Cardiac muscle cell (in vitro differentiated cells and primary cell): ENCODE results near the gene SOX14. TPM values are rescaled to one million over a fixed set of nuclear protein-coding genes. Genes with fewer than 3 reads are reported as not detected.
A peak's percentile ranks its signal among the peaks of the same experiment; 100 is the strongest.

Source experiments
- DNase-seq, 2 donors: peaks; one replicate each; pipeline versions ENCODE4 v3.0.0 to v3.0.0-alpha.2; 2010 to 2017; ENCODE audit warnings: low read depth in 1 of 2, low spot score in 1 of 2
- H3K27ac ChIP-seq: fragments of 200-600 bp; sonication (generic); 2 replicates; pipeline ENCODE4 v1.5.1; 2016
- H3K27me3 ChIP-seq: fragments of 200-600 bp; sonication (generic); 2 replicates; pipeline ENCODE4 v1.6.0; 2016; ENCODE audit warnings: control low read depth
- H3K36me3 ChIP-seq: fragments of 200-600 bp; sonication (generic); 2 replicates; pipeline ENCODE4 v1.5.1; 2016; ENCODE audit warnings: control low read depth
- H3K4me1 ChIP-seq: fragments of 200-600 bp; sonication (generic); 2 replicates; pipeline ENCODE4 v1.8.1; 2017; ENCODE audit warnings: low read depth, mild to moderate bottlenecking, mixed run types
- H3K4me3 ChIP-seq: fragments of 200-600 bp; sonication (generic); 2 replicates; pipeline ENCODE4 v1.5.1; 2016; ENCODE audit warnings: mild to moderate bottlenecking
- H3K9me3 ChIP-seq: fragments of 200-600 bp; sonication (generic); 2 replicates; pipeline ENCODE4 v1.5.1; 2017; ENCODE audit warnings: low read depth, mild to moderate bottlenecking, control low read depth
- polyA plus RNA-seq: library from polyadenylated mRNA; unstranded; fragments of >200 nt; fragmentation: Nextera tagmentation; extraction: Ambion mirVana; gene quantifications from 2 replicates; pipeline ENCODE4 v1.2.1, GENCODE V29; 2016
- total RNA-seq: library from RNA; depleted of rRNA; stranded (reverse); fragments of >200 nt; gene quantifications from 2 replicates; pipeline ENCODE4 v1.2.3, GENCODE V29; 2016
- TF ChIP-seq, protein P1 (sequence below): IDR thresholded peaks from 2 replicates; pipeline ENCODE4 v1.5.1; 2012; ENCODE audit warnings: low read depth, mild to moderate bottlenecking, low read length

The SOX14 gene
- total and polyA plus RNA-seq, 2 experiments from 2014 or later = not detected

GRCh38 chr3:137762674-137763593 lies 1.2 kb upstream of the SOX14 start:
- no peak overlapping the region for H3K27ac ChIP-seq
- TF ChIP-seq, protein P1, sequence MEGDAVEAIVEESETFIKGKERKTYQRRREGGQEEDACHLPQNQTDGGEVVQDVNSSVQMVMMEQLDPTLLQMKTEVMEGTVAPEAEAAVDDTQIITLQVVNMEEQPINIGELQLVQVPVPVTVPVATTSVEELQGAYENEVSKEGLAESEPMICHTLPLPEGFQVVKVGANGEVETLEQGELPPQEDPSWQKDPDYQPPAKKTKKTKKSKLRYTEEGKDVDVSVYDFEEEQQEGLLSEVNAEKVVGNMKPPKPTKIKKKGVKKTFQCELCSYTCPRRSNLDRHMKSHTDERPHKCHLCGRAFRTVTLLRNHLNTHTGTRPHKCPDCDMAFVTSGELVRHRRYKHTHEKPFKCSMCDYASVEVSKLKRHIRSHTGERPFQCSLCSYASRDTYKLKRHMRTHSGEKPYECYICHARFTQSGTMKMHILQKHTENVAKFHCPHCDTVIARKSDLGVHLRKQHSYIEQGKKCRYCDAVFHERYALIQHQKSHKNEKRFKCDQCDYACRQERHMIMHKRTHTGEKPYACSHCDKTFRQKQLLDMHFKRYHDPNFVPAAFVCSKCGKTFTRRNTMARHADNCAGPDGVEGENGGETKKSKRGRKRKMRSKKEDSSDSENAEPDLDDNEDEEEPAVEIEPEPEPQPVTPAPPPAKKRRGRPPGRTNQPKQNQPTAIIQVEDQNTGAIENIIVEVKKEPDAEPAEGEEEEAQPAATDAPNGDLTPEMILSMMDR = no peak
- peaks cover 98% of the 10 kb centered on the region for H3K27me3 ChIP-seq
- H3K4me1 ChIP-seq = peaks cover 5% of the 10 kb centered on the region
- no peak for DNase-seq
- no peaks in the 10 kb centered on the region for H3K9me3 ChIP-seq
- H3K36me3 ChIP-seq = no peaks in the 10 kb centered on the region
- no peak overlapping the region for H3K4me3 ChIP-seq

DNA sequence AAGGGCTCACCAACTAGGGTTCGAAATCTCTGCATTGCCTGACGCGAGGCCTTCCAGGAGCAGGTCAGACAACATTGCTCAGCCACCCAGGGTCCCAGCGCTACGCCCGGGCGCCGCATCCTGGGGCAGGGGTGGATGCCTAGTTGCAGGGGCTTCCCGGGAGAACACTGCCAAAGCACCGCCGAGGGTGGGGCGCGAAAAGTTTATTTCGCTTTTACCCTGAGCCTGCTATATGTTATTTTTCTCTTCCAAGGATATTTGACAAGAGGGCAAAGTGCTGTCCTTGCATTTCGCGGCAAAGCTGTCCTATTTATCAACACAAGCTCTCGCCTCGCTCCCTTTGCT lies 549 bp upstream of the SOX14 start:
- Histone ChIP-seq H3K27ac (no peak overlapping the region), H3K4me1 (peaks cover 5% of the 10 kb centered on the region), H3K9me3 (no peaks in the 10 kb centered on the region), H3K27me3 (peaks cover 98% of the 10 kb centered on the region), H3K4me3 (peak overlapping the region; percentile 15), H3K36me3 (no peaks in the 10 kb centered on the region)
- TF ChIP-seq, protein P1 = no peak
- no peak for DNase-seq

GRCh38 chr3:137764563-137765309 lies 621 bp downstream of the SOX14 start:
- no peak overlapping the region for H3K4me3 ChIP-seq
- no peak for DNase-seq

GRCh38 chr3:137765310-137766033 lies 1.4 kb downstream of the SOX14 start:
- Histone ChIP-seq H3K36me3 (no peaks in the 10 kb centered on the region), H3K4me3 (no peak overlapping the region), H3K27me3 (peaks cover 100% of the 10 kb centered on the region), H3K4me1 (peaks cover 5% of the 10 kb centered on the region), H3K27ac (no peak overlapping the region), H3K9me3 (no peaks in the 10 kb centered on the region)
- DNase-seq = no peak
- TF ChIP-seq, protein P1 = no peak

More at GRCh38 chr3:137764563-137765309, 621 bp downstream of the SOX14 start:
- Histone ChIP-seq H3K36me3 (no peaks in the 10 kb centered on the region), H3K9me3 (no peaks in the 10 kb centered on the region), H3K4me1 (peaks cover 5% of the 10 kb centered on the region), H3K27ac (no peak overlapping the region), H3K27me3 (peaks cover 100% of the 10 kb centered on the region)
- TF ChIP-seq, protein P1 = no peak

- TF ChIP-seq, protein P1 = no peak
- Histone ChIP-seq H3K27ac (no peak overlapping the region), H3K36me3 (no peaks in the 10 kb centered on the region), H3K9me3 (no peaks in the 10 kb centered on the region), H3K27me3 (peaks cover 100% of the 10 kb centered on the region), H3K4me3 (no peak overlapping the region), H3K4me1 (peaks cover 9% of the 10 kb centered on the region)
- no peak for DNase-seq
Measured at GRCh38 chr3:137766041-137766875, 2.1 kb downstream of the SOX14 start.
